ENCODE data around the gene TMCO5A.
"Not testable (repeated sequence)": the region's sequence is repeated elsewhere in the genome, so short reads cannot be mapped to it uniquely, and the experiment has no call there.

TMCO5A gene

GRCh38 chr15:37934340-37934739, at the start of gene TMCO5A:
Gene TMCO5A (plus strand): TSS chr15:37934640. CDS start chr15:37936324, 1,684 bp downstream.
- DNase-seq: no peak

DNA sequence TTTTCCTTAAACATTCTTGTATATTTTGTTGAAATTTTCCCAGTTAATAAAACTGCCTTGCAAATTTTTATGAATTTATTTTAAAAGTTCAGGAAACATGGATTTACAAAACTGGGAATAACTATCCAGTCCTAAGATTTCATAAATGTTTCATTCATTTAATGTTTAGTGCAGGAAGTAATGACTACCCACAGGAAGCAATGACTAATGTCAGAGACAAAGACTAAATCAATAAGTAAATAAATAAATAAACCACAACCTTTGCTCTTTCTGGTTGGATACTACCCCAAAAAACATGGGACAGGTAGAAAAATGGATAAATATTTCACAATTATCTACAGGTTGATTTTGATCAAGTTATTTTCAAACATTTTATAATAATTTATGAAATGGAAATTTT, 48.8 kb upstream of the TMCO5A start:
- no peak for DNase-seq

GRCh38 chr15:37888356-37888755, 46.1 kb upstream of the TMCO5A start:
- no peak for DNase-seq

DNA sequence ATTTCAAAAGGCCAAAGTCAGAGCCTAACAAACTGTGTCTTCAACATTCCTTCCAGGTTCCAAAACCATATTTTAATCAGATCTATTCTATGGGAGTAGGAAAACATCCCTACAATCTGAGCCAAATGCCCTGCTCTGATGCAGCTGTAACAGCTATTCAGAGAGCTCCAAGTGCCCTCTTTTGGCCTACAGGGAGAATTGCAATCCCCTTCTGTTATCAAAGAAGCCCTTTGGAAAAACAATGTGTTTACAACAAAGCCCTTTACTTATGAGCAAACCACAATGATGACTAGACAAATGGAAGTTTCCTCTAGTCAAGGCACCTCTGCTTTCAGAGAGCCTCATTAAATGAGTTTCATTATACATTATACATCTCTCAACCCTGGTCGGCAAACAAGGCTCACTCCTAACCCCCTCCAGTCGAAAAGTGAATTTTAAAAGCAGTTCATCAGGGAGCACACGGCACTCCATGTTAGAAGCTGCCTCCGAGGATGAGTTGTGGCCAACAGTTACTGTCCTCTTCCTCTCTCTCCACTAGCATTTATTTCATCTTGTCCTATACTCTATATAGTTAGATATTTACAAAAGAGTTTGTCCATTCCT, 42.6 kb upstream of the TMCO5A start:
- no peak for DNase-seq

DNA sequence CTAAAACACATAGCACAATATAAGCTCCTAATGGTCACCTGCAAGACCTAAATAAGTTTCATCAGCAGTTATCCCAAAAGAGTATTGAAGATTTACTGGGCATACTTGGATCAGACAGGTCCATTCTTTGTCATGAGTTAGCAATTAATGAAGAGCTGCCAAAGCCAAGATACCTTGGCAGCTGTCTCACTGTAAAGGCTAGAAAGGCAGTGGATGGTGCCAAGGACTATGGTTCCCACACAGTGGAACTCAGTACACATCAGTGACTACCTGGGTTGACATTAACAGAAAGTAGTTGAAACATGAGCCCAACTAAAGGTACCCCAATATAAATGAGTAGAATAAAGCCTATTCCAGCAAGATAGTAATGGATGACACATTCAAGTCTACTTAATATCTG, 41.1 kb upstream of the TMCO5A start:
- no peak for DNase-seq

DNA sequence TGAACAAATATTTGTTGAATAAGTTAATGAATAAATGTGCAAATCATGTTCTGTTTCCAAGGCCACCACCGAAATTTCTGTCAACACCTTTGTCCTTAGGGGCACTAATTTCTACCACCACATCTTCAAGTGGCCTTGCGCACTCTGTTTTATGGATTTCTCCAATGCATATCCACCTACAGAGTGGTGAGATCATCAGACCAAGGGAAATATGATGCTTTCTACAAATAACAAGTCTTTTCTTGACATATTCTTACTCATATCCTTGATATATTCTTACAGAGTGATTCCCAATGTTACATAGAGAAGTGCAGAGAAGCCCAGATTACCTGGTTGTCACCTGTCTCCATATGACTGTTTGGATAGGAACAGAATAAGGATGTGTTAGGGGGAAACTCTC, 36.1 kb upstream of the TMCO5A start:
- DNase-seq: no peak

GRCh38 chr15:37900326-37901221, 33.9 kb upstream of the TMCO5A start:
- DNase-seq: no peak

- DNase-seq: no peak
Observed at GRCh38 chr15:37902126-37902525, 32.3 kb upstream of the TMCO5A start.

DNA sequence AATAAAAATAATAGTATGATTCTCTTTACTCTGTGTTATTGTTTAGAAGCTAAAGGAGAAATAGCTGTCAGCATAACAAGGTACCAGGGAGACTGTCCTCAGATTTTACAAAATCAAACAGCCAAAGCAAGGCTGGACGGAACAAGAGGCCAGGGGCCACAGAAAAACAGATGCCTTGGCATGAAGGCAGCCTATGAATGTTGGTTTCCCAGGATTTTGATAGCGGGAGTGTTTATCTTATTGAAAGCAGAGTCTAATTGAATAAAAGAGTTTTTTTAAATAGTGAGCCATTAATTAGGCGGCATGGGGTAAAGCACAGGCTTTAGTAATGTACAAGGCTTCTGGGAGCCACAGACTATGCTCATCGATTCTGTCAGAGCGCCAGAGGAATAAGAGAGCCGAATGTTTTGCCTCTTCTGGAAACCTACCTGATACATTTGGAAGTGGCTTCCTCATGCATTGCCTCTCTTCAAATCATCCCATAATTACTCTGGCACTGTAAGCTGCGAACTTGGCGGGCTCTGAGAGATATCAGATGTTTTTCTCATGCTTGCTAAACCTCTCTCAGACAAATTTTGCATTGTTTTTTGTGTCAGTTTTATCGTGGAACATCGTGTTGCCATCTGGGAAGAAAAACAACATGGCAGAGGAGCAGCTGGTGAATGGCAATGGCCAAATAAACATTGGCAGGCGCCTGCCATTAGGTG, 30.4 kb upstream of the TMCO5A start:
- no peak for DNase-seq

- DNase-seq: no peak
Observed at GRCh38 chr15:37907136-37907535, 27.3 kb upstream of the TMCO5A start.

DNA sequence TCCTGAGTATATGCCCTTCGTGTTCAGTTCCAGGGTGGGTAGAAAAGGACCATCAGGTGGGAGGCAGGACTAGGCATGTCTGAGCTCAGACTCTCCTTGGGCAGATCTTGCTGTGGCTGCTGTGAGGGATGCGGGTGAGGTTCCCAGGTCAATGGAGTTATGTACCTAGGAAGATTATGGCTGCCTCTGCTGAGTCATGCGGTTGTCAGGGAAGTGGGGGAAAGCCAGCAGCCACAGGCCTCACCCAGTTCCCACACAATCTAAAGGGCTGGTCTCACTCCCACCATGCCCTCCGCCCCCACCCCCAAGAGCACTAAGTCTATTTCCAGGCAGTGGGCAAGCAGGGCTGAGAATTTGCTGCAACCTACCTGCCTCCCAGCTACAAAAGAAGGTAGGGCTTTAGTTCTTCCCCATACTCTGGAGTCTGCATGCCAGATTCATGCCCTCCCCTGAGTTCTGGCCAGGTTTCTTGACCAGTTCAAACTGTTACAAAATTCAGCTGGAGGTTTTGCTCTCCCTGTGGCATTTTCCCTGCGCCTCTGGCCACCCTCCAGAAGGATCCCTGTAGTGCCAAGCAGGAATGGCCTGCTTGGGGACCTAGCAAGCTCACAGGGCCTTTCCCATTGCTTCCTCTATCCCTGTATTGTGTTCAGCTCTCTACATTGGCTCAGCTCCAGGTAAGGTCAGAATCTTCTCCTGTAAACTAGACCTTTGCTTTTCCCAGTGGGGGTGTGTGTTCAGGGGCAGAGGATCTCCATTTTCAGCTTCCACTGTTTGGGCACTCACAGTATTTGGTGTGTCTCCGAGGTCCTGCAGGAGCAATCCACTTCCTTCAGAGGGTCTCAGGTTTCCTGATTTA, 12.7 kb upstream of the TMCO5A start:
- no peak for DNase-seq

DNA sequence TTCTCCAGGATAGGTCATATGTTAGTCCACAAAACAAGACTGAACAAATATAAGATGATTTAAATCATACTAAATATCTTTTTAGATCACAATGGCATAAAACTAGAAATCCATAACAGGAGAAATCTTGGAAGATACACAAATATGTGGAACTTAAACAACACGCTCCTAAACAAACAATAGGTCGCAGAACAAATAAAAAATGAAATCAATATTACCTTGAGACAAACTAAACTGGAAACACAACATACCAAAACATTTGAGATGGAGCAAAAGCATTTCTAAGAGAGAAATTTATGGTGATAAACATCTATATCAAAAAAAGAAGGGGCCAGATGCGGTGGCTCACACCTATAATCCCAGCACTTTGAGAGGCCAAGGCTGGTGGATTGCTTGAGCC, 8.3 kb upstream of the TMCO5A start:
- no peak for DNase-seq

- no peak for DNase-seq
Observed at GRCh38 chr15:37929238-37929637, 5.2 kb upstream of the TMCO5A start.

GRCh38 chr15:37931321-37931720, 3.1 kb upstream of the TMCO5A start:
- no peak for DNase-seq

- DNase-seq: no peak
Observed at GRCh38 chr15:37931868-37932267, 2.6 kb upstream of the TMCO5A start.

GRCh38 chr15:37932549-37932948, 1.9 kb upstream of the TMCO5A start:
- no peak for DNase-seq

DNA sequence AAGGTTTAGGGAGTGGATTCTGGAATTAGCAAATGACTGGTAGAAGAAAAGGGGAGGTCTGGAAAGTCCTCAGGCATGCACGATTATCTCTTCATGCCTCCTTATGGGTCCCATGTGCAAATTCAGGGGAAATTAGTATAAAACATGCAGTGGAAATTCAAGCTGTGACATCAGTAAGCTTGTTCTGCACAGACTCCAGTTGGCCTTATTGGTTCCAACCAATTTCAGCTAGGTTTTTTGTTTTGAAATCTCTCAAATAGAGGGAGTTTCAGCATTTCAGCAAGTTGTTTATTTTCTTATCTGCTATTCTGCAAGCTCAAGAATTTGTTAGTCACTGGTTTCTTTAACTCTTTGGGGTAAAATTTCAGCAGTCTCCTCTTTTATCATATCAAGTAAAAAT, 774 bp upstream of the TMCO5A start:
- no peak for DNase-seq

GRCh38 chr15:37940876-37941275, 6.4 kb downstream of the TMCO5A start:
- no peak for DNase-seq

DNA sequence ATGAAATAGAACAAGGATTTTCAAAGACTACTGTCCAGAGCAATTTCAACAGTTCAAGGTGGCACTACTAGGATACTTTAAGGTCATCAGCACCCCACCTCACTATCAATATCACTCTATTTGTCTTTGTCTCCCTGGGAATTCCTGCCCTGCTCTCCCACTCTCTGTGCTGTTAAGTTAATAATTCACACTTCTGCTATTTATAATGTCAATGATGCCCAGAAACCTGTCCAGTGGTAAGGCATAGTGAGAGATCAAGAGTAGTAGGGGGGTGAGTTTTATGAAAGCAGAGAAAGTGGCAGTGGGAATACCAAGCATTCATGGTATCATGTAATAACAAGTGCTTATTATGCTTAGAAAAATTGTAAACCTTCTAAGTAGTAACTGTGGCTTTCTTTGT, 7.3 kb downstream of the TMCO5A start:
- DNase-seq: no peak

GRCh38 chr15:37951999-37952398, 17.6 kb downstream of the TMCO5A start:
- DNase-seq: no peak

- not testable (repeated sequence) for DNase-seq
Observed at GRCh38 chr15:37960742-37961141, 26.3 kb downstream of the TMCO5A start.

- DNase-seq: no peak
Observed at GRCh38 chr15:37967788-37968187, 33.3 kb downstream of the TMCO5A start.

DNA sequence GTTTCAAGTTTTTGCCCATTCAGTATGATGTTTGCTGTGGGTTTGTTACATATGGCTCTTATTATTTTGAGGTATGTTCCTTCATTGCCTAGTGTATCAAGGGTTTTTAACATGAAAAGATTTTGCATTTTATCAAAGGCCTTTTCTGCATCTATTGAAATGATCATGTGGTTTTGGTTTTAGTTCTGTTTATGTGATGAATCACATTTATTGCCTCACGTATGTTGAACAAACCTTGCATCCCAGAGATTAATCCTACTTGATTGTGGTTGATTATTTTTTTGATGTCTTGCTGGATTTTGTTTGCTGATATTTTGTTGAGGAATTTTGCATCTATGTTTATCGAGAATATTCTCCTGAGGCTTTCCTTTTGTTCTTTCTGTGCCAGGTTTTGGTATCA, 39.4 kb downstream of the TMCO5A start:
- DNase-seq: no peak

Measured in stimulated activated CD4-positive, alpha-beta T cell treated with anti-CD3 and anti-CD28 coated beads, Interleukin-4, amount 100 ng/mL, for 4 hours (primary cell).